ENCODE data around the gene C2orf72. TPM values are rescaled to one million over a fixed set of nuclear protein-coding genes. Genes with fewer than 3 reads are reported as not detected.

The C2orf72 gene
- total RNA-seq, 1 donor from 2014 or later = 0.97 TPM

GRCh38 chr2:231008131-231008530 is 29.2 kb upstream of the C2orf72 start:
- Histone ChIP-seq H3K4me3 (no peak overlapping the region), H3K9me3 (no peaks in the 10 kb centered on the region), H3K27ac (no peak overlapping the region), H3K36me3 (no peaks in the 10 kb centered on the region), H3K27me3 (ENCODE audit: low read depth) (no peaks in the 10 kb centered on the region), H3K4me1 (no peaks in the 10 kb centered on the region)
- DNase-seq = no peak
- no peak for ATAC-seq
- intact Hi-C loops (cut with DNase I) = no loop called here
- TF ChIP-seq, protein P1, sequence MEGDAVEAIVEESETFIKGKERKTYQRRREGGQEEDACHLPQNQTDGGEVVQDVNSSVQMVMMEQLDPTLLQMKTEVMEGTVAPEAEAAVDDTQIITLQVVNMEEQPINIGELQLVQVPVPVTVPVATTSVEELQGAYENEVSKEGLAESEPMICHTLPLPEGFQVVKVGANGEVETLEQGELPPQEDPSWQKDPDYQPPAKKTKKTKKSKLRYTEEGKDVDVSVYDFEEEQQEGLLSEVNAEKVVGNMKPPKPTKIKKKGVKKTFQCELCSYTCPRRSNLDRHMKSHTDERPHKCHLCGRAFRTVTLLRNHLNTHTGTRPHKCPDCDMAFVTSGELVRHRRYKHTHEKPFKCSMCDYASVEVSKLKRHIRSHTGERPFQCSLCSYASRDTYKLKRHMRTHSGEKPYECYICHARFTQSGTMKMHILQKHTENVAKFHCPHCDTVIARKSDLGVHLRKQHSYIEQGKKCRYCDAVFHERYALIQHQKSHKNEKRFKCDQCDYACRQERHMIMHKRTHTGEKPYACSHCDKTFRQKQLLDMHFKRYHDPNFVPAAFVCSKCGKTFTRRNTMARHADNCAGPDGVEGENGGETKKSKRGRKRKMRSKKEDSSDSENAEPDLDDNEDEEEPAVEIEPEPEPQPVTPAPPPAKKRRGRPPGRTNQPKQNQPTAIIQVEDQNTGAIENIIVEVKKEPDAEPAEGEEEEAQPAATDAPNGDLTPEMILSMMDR (IDR thresholded peaks at IDR 0.05) = no peak

DNA sequence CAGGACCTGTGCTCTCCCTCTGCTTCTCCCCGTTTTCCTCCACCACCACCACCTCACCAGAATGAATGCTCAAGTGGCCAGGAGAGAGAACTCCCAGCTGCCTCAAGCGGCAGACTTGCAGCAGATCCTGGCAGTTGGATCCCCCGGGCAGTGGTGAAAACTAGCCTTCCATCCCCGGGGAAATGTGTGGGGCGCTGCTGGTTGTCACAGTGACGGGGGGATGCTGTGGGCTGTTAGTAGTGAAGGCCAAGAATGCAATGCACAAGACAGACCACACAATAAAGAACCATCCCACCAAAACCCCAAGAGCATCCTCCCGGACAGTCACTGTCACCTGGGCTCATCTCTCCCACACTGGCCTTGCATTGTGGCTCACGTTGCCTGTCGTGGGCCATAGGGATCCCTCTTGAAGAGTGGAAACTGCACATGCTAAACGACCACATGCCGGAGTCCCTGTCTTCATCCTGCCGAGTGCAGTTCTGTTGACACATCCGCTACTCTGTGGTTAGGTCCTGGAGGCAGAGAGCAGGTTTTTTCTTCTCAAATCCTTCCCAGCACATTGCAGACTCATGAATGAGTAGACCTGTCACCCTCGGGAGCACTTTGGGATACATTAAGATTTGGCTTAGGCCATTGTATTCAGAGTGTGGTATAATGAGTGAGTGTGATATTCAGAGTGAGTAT is 27.9 kb upstream of the C2orf72 start:
- Histone ChIP-seq H3K4me3 (no peak overlapping the region), H3K36me3 (no peaks in the 10 kb centered on the region), H3K27me3 (ENCODE audit: low read depth) (no peaks in the 10 kb centered on the region), H3K27ac (no peak overlapping the region), H3K4me1 (no peaks in the 10 kb centered on the region), H3K9me3 (no peaks in the 10 kb centered on the region)
- DNase-seq (no peak), ATAC-seq (no peak)
- TF ChIP-seq, protein P1 (IDR thresholded peaks at IDR 0.05) = no peak
- intact Hi-C loops (cut with DNase I) = no loop called here

DNA sequence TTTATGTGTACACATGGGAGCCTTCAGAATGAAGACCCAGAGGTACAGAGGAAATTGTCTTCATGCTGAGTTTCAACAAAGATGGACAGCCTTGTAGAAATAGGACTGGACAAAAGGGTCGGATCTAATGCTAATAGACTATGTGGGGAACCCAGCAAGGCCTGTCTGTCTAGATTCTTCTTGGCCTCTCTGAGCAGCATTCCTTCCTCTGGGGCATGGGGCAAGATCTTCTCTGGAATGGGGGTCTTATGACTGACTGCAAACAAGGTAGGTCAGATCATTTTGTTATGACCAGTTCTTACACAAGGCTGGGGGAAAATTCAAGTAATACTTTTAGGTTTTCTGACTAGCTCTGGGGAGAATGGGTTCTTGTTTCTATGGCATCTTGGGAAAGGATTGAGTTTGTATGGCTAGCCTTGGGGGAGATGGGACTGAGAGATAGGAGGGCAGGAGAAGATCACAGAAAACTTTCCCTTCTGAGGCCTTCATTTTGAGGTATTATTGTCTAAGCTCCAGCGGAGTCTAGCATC is 27.1 kb upstream of the C2orf72 start:
- ATAC-seq = no peak
- no peaks in the 10 kb centered on the region for H3K36me3 ChIP-seq
- no peak for DNase-seq
- H3K27me3 ChIP-seq (ENCODE audit: low read depth) = no peaks in the 10 kb centered on the region
- no peak overlapping the region for H3K27ac ChIP-seq
- TF ChIP-seq, protein P1 (IDR thresholded peaks at IDR 0.05) = no peak
- H3K9me3 ChIP-seq = no peaks in the 10 kb centered on the region
- intact Hi-C loops (cut with DNase I) = no loop called here
- H3K4me3 ChIP-seq = no peak overlapping the region
- no peaks in the 10 kb centered on the region for H3K4me1 ChIP-seq

DNA sequence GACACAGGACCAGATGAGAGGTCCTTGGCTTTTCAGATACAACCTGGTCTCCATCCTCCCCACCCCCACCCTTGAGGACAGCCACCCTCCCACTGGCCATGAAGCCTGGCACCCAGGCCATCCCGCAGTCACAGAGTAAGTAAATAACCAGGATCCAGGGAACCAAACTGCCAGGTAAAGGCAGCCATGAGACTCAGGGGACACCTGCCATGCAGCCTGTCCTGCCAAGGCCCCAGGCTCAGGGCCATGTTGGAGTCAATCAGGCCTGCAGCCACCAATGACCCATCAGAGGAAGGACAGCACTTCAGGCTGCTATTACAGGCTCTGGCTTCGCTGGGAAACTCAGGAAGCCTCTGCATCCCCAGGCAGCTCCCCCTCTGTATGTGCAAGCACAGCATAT is 25.8 kb upstream of the C2orf72 start:
- Histone ChIP-seq H3K9me3 (no peaks in the 10 kb centered on the region), H3K4me1 (no peaks in the 10 kb centered on the region), H3K27me3 (ENCODE audit: low read depth) (no peaks in the 10 kb centered on the region), H3K4me3 (no peak overlapping the region), H3K27ac (no peak overlapping the region), H3K36me3 (no peaks in the 10 kb centered on the region)
- ATAC-seq (no peak), DNase-seq (no peak)
- intact Hi-C loops (cut with DNase I) = no loop called here
- TF ChIP-seq, protein P1 (IDR thresholded peaks at IDR 0.05) = no peak

GRCh38 chr2:231012463-231012862 is 24.9 kb upstream of the C2orf72 start:
- Histone ChIP-seq H3K4me1 (no peaks in the 10 kb centered on the region), H3K9me3 (no peaks in the 10 kb centered on the region), H3K27me3 (ENCODE audit: low read depth) (peaks cover 5% of the 10 kb centered on the region), H3K27ac (no peak overlapping the region), H3K4me3 (no peak overlapping the region), H3K36me3 (no peaks in the 10 kb centered on the region)
- ATAC-seq (no peak), DNase-seq (no peak)
- intact Hi-C loops (cut with DNase I) = no loop called here
- TF ChIP-seq, protein P1 (IDR thresholded peaks at IDR 0.05) = no peak

Measured in lower lobe of right lung (tissue), 2 donors.